HG02884 (cell line): ENCODE results near the gene ATP8A2.

ENCODE experiments used
- ATAC-seq: cut with Tn5 transposase; IDR thresholded peaks from one replicate; pipeline ENCODE4 v1.9.1; 2021; ENCODE audit warnings: mild to moderate bottlenecking, moderate library complexity; ENCODE audit not compliant: unreplicated experiment

Gene ATP8A2

DNA sequence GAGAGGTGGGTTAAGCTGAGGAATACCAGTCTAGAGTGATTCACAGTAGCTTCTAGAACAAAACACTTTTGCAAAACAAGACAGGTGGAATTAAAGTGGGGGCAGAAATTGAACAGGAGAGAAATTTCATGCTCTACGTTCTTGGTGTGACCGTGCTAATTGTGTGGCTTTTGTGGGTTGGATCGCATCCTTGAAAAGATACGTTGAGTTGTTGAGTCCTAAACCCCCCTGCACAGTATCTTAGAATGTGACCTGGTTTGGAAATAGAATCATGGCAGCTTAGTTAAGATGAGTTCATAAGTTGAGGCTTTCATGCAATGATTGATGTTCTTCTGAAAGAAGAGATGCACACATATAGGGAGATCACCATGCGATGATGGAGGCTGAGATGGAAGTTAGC, 308.2 kb downstream of the ATP8A2 start:
- ATAC-seq: no peak

DNA sequence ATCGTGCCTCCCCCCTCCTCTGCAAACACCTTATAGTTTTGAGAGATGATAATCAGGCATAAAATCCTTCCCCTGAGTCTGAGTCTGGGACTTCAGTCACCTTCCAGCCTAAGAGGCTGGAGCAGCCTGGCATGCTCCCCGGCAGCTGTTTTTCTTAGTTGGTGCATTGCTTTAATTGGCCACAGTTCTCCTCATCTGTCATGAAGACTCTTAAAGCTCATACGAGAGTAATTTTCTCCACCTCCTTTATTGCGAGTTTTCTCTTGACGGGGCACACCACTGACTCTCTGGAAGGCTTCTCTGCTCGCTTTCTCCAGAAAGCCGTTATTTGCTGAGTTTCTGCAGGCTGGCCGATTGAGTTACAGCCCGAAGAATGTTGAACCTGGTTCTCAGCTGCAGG, 310.5 kb downstream of the ATP8A2 start:
- ATAC-seq: no peak

- ATAC-seq: no peak
Observed at GRCh38 chr13:25683056-25683455, 311.3 kb downstream of the ATP8A2 start.

DNA sequence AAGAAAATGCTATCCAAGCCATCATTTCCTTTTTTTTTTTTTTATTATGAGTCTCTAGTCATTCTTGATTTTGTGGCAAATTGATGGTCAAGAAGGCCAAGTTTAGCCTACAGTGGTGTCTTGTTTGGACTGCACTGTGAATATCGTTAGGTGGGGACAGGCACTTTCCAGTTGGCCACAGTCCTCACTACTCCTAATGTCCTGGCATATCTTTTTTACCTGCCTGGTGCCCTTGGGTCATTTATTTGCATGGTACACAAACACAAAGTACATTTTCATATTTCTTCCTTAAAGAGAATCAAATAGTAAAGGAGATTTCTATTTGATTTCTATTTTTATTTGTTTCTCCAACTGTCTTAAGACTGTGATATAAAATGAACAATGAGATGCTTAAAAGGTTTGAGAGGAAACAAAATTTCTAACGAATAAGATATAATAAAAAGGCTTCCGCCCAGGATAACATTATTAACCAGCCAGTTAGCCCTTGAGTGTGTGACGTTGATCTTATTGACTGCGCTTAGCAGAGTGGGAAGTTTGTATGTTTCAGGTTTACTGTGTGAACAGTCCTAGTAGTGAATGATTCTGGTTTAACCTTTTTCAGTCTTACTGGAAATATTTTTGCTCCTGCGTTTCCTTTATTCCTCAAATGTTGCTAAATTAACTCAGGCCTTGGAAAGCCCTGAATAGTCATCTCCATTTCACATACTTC, 312.0 kb downstream of the ATP8A2 start:
- ATAC-seq: no peak

DNA sequence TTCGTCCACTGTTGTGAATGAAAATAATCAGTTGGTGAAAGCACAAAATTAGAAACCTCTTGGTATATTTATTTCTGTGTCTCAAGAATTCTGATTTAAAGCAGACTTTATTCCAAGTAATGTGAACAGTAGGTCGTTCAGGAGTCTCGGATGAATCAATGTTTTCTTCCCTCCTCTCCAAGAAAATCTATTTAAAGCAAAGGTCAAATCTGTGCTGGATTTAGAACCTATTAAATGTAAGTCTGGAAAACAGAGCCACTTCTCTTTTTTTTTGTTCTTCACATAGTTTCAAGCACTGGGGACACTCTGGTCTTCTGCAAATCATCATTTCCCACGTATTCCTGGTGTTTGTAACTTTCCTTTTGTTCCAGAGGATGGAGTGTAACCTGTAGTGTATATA, 312.7 kb downstream of the ATP8A2 start:
- no peak for ATAC-seq

- ATAC-seq: no peak
Observed at GRCh38 chr13:25686831-25687470, 315.2 kb downstream of the ATP8A2 start.

- ATAC-seq: no peak
Observed at GRCh38 chr13:25687471-25688225, 315.9 kb downstream of the ATP8A2 start.

GRCh38 chr13:25688536-25688935, 316.8 kb downstream of the ATP8A2 start:
- ATAC-seq: no peak

- no peak for ATAC-seq
Observed at GRCh38 chr13:25689539-25689938, 317.8 kb downstream of the ATP8A2 start.

GRCh38 chr13:25690582-25690981, 318.8 kb downstream of the ATP8A2 start:
- no peak for ATAC-seq

- no peak for ATAC-seq
Observed at GRCh38 chr13:25691654-25692053, 319.9 kb downstream of the ATP8A2 start.

GRCh38 chr13:25692099-25692498, 320.3 kb downstream of the ATP8A2 start:
- ATAC-seq: no peak

- no peak for ATAC-seq
Observed at GRCh38 chr13:25699056-25699455, 327.3 kb downstream of the ATP8A2 start.

- no peak for ATAC-seq
Observed at GRCh38 chr13:25699600-25699999, 327.8 kb downstream of the ATP8A2 start.

GRCh38 chr13:25701304-25701703, 329.5 kb downstream of the ATP8A2 start:
- no peak for ATAC-seq

- ATAC-seq: no peak
Observed at GRCh38 chr13:25702386-25702785, 330.6 kb downstream of the ATP8A2 start.

DNA sequence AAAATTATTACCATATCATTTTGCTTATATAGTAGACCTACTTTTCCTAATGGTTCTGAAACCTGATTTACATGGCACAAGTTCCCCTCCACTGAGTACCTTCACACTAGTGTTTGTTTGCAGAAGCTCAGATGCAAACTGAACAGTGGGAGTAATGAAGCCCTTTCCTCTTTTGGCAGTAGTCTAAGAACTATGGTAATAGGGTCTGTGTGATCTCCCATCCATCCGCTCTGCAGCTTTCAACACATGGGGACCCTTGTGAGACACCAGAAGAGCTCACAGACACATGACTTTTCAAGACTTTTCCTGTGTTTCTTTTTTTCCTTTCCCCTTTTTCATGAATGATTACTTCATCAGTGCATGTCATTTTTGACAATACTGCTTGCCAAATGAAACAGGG, 336.0 kb downstream of the ATP8A2 start:
- no peak for ATAC-seq

GRCh38 chr13:25708268-25708667, 336.5 kb downstream of the ATP8A2 start:
- ATAC-seq: no peak

GRCh38 chr13:25709088-25709487, 337.3 kb downstream of the ATP8A2 start:
- no peak for ATAC-seq

GRCh38 chr13:25715760-25716159, 344.0 kb downstream of the ATP8A2 start:
- ATAC-seq: no peak

- no peak for ATAC-seq
Observed at GRCh38 chr13:25717666-25718197, 346.0 kb downstream of the ATP8A2 start.

DNA sequence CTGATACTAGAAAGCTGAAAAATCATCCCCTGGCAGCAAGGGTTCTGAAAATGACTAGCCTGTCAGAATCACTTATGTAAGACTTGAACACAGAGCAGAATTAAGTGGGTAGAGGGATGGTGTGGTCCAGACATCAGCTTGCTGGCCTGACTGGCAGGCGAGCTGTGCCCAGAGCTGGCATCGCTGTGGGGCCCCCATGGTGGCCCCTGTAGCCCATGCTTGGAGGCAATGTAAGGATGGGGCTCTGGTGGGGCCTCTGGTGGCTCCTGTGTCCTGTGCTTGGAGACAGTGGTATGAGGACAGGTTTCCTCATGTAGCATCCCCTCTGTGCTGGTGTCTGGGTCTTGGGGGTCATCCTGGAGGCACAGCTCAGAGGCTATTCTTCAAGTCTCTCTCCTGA, 347.9 kb downstream of the ATP8A2 start:
- ATAC-seq: no peak
